Stomach smooth muscle (tissue), 2 donors: ENCODE results near the gene DGKQ.

Experiments
- H3K27ac ChIP-seq: one replicate; pipeline ENCODE4 v1.7.0; 2013; ENCODE audit warnings: mild to moderate bottlenecking, low read length, inconsistent platforms
- H3K27me3 ChIP-seq, 2 donors: one replicate each; pipeline ENCODE4 v1.7.0; 2013; ENCODE audit warnings: low read length in 2 of 2; ENCODE audit not compliant: insufficient read depth in 2 of 2, control insufficient read depth in 1 of 2
- H3K36me3 ChIP-seq, 2 donors: one replicate each; pipeline ENCODE4 v1.7.0; 2013; ENCODE audit warnings: low read length in 2 of 2; ENCODE audit not compliant: control insufficient read depth in 2 of 2, insufficient read depth in 2 of 2
- H3K4me1 ChIP-seq: one replicate; pipeline ENCODE4 v1.7.0; 2013; ENCODE audit warnings: low read length; ENCODE audit not compliant: control insufficient read depth, insufficient read depth
- H3K4me3 ChIP-seq, 2 donors: one replicate each; pipeline ENCODE4 v1.7.0; 2013; ENCODE audit warnings: low read length in 2 of 2
- H3K9ac ChIP-seq, 2 donors: one replicate each; pipeline ENCODE4 v1.7.0; 2013; ENCODE audit warnings: low read length in 2 of 2, mild to moderate bottlenecking in 1 of 2
- H3K9me3 ChIP-seq, 2 donors: one replicate each; pipeline ENCODE4 v1.7.0; 2013; ENCODE audit warnings: low read length in 2 of 2; ENCODE audit not compliant: control insufficient read depth in 2 of 2
- donor health status: healthy.
- donor health status: Pancreatic carcinoma.

Gene DGKQ

DNA sequence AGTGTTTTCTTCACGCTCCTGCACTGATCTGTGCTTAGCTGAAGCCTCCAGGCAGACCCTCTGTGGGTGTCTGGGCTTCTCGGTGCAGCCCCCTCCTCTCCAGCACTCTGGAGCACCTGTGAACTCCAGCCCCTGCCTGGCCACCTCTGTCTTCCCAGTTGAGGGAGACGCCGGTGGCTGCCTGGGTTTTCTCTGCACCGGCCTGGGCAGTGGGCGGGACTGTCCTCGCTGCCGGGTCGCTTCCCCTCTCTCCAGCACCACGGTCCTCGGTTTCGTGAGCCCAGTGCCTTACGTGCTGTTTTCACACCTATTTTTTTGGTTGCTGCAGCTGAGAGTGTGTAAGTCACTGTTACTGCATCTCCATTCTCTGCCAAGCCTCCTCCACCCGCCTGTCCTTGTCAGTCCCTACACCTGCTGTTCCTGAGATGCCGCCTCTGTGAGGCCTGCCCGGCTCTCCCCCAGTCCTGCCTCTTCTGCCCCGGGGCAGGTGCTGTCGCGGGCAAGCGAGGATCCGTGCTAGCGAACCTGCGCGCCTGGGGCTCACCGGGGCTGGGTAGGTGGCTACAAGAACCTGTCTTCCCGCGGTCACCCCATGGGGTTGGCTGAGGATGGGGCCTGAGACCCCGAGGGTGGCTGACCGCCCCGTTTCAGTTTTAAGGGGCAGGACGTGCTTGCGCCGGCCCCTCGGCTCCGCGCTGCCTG, 35.6 kb upstream of the DGKQ start:
- peak overlapping the region; percentile 39 to 80 for H3K4me3 ChIP-seq
- H3K27me3 ChIP-seq, result peaks cover 24 to 29% of the 10 kb centered on the region in 2 donors
- peaks cover 39% of the 10 kb centered on the region for H3K4me1 ChIP-seq
- peak overlapping the region; percentile 3 to 69 for H3K9ac ChIP-seq
- no peaks in the 10 kb centered on the region for H3K9me3 ChIP-seq
- H3K27ac ChIP-seq, result no peak overlapping the region
- no peaks in the 10 kb centered on the region for H3K36me3 ChIP-seq

- no peak overlapping the region for H3K4me3 ChIP-seq
- no peaks in the 10 kb centered on the region for H3K36me3 ChIP-seq
- H3K27ac ChIP-seq, result no peak overlapping the region
- H3K27me3 ChIP-seq, result peaks cover 38 to 45% of the 10 kb centered on the region in 2 donors
- H3K4me1 ChIP-seq, result peaks cover 41% of the 10 kb centered on the region
- no peaks in the 10 kb centered on the region for H3K9me3 ChIP-seq
- no peak overlapping the region for H3K9ac ChIP-seq
Measured at GRCh38 chr4:1006856-1007255, 33.5 kb upstream of the DGKQ start.

GRCh38 chr4:1004557-1005485, 31.5 kb upstream of the DGKQ start:
- Histone ChIP-seq H3K4me1 (peaks cover 30% of the 10 kb centered on the region), H3K9me3 (no peaks in the 10 kb centered on the region), H3K27me3 (peaks cover 56 to 65% of the 10 kb centered on the region in 2 donors), H3K27ac (no peak overlapping the region), H3K36me3 (no peaks in the 10 kb centered on the region), H3K9ac (no peak overlapping the region), H3K4me3 (no peak overlapping the region)

DNA sequence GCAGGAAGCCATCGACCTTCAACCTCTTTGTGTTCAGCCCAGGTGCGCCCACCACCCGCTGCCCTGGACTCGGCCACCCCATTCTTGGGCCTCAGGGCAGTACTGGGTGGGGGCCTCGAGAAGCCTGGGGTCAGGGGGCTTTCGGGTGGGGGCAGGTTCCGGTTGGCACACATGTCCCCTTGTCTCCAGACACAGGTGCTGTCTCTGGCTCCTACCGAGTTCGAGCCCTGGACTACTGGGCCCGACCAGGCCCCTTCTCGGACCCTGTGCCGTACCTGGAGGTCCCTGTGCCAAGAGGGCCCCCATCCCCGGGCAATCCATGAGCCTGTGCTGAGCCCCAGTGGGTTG, 30.7 kb upstream of the DGKQ start:
- H3K36me3 ChIP-seq, result no peaks in the 10 kb centered on the region
- peaks cover 59 to 65% of the 10 kb centered on the region in 2 donors for H3K27me3 ChIP-seq
- H3K9me3 ChIP-seq, result no peaks in the 10 kb centered on the region
- H3K4me1 ChIP-seq, result peaks cover 26% of the 10 kb centered on the region
- no peak overlapping the region for H3K4me3 ChIP-seq
- no peak overlapping the region for H3K9ac ChIP-seq
- H3K27ac ChIP-seq, result no peak overlapping the region

- no peak overlapping the region for H3K4me3 ChIP-seq
- H3K36me3 ChIP-seq, result no peaks in the 10 kb centered on the region
- peaks cover 58 to 68% of the 10 kb centered on the region in 2 donors for H3K27me3 ChIP-seq
Measured at GRCh38 chr4:1003271-1004070, 30.1 kb upstream of the DGKQ start.

DNA sequence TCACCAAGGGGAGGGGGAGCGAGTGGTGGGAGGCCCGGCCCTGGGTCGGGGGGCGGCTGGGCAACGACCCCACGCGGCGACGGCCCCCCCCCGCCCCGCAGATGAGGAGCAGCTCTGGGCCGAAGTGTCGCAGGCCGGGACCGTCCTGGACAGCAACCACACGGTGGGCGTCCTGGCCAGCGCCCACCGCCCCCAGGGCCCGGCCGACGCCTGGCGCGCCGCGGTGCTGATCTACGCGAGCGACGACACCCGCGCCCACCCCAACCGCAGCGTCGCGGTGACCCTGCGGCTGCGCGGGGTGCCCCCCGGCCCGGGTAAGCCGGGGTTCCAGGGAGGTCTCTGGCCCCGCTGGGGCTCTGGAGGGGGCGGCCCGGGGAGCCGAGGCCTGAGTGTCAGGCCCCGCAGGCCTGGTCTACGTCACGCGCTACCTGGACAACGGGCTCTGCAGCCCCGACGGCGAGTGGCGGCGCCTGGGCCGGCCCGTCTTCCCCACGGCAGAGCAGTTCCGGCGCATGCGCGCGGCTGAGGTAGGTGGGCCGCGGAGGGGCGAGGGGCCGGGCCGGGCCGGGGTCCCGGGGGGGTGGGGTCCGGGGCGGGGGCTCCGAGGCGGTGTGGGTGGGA, 29.4 kb upstream of the DGKQ start:
- no peak overlapping the region for H3K4me3 ChIP-seq
- no peaks in the 10 kb centered on the region for H3K9me3 ChIP-seq
- peaks cover 60 to 75% of the 10 kb centered on the region in 2 donors for H3K27me3 ChIP-seq
- no peak overlapping the region for H3K9ac ChIP-seq
- H3K4me1 ChIP-seq, result peaks cover 26% of the 10 kb centered on the region
- no peaks in the 10 kb centered on the region for H3K36me3 ChIP-seq
- no peak overlapping the region for H3K27ac ChIP-seq

More at GRCh38 chr4:1003271-1004070, 30.1 kb upstream of the DGKQ start:
- Histone ChIP-seq H3K4me1 (peaks cover 21% of the 10 kb centered on the region), H3K27ac (no peak overlapping the region), H3K9me3 (no peaks in the 10 kb centered on the region), H3K9ac (no peak overlapping the region)

GRCh38 chr4:1002131-1002630, 28.8 kb upstream of the DGKQ start:
- H3K4me3 ChIP-seq, result no peak overlapping the region

DNA sequence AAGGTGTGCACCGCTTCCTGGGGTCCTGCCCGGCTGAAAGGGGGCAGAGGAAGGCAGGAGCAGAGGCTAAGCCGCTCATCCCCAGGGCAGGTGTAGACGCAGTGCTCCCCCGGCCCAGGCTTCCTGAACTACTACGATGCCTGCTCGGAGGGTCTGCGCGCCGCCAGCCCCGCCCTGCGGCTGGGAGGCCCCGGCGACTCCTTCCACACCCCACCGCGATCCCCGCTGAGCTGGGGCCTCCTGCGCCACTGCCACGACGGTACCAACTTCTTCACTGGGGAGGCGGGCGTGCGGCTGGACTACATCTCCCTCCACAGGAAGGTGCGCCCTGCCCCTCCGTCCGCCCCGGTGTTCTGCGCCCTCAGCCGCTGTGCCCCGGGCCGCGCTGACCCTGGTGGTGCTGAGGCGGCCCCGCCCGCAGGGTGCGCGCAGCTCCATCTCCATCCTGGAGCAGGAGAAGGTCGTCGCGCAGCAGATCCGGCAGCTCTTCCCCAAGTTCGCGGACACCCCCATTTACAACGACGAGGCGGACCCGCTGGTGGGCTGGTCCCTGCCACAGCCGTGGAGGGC, 28.3 kb upstream of the DGKQ start:
- H3K9ac ChIP-seq, result no peak overlapping the region
- no peak overlapping the region for H3K27ac ChIP-seq
- no peaks in the 10 kb centered on the region for H3K9me3 ChIP-seq
- H3K4me1 ChIP-seq, result peaks cover 31% of the 10 kb centered on the region
- no peak overlapping the region for H3K4me3 ChIP-seq
- no peaks in the 10 kb centered on the region for H3K36me3 ChIP-seq
- peaks cover 58 to 79% of the 10 kb centered on the region in 2 donors for H3K27me3 ChIP-seq

More at GRCh38 chr4:1002131-1002630, 28.8 kb upstream of the DGKQ start:
- Histone ChIP-seq H3K27ac (no peak overlapping the region), H3K9ac (no peak overlapping the region), H3K9me3 (no peaks in the 10 kb centered on the region), H3K27me3 (peaks cover 61 to 80% of the 10 kb centered on the region in 2 donors), H3K4me1 (peaks cover 31% of the 10 kb centered on the region), H3K36me3 (no peaks in the 10 kb centered on the region)

DNA sequence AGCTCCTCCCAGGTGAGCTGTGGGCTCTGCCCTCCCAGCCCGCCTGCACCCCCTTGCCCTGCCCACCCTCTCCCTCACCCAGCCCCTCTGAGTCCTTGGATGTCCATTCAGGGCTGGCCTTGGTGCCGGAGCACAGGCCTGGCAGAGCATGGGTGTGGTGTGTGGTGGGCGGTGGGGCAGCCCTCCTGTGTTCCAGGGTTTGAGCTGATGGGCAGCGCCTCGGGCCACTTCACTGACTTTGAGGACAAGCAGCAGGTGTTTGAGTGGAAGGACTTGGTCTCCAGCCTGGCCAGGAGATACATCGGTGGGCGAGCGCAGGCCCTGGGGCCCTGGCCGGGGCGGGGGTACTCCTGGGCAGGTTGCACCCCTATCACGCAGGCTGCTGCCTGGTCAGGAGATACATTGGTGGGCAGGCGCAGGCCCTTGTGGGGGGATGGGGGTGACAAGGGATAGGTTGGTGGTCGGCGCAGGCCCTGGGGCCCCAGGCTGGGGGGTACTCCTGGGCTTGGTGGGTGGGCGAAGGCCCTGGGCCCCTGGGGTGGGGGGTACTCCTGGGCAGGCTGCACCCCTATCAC, 27.4 kb upstream of the DGKQ start:
- H3K27me3 ChIP-seq, result peaks cover 61 to 76% of the 10 kb centered on the region in 2 donors

More for the DNA sequence above, 27.4 kb upstream of the DGKQ start:
- H3K36me3 ChIP-seq, result no peaks in the 10 kb centered on the region
- no peak overlapping the region for H3K9ac ChIP-seq
- H3K4me3 ChIP-seq, result no peak overlapping the region
- H3K9me3 ChIP-seq, result no peaks in the 10 kb centered on the region
- H3K27ac ChIP-seq, result no peak overlapping the region
- peaks cover 31% of the 10 kb centered on the region for H3K4me1 ChIP-seq
